Neural cell (in vitro differentiated cells): ENCODE results near the gene ZNF622.

Experiments
- CTCF ChIP-seq: fragments of 450-650 bp; IDR thresholded peaks from 2 replicates; pipeline ENCODE4 v1.5.1; 2014; ENCODE audit warnings: antibody characterized with exemption, mild to moderate bottlenecking, moderate library complexity; ENCODE audit not compliant: poor library complexity, severe bottlenecking
- EZH2 ChIP-seq: fragments of 200-600, 300-800 bp; shearing (Covaris generic), sonication (generic); IDR thresholded peaks from 2 replicates; pipeline ENCODE4 v1.6.1; 2014; ENCODE audit warnings: antibody characterized with exemption, low read length, borderline replicate concordance, mild to moderate bottlenecking; ENCODE audit not compliant: insufficient read depth, poor library complexity, severe bottlenecking
- POLR2AphosphoS5 ChIP-seq: IDR thresholded peaks from 2 replicates; pipeline ENCODE4 v1.6.1; 2012
- SMC3 ChIP-seq: fragments of 450-650 bp; conservative IDR thresholded peaks from 2 replicates; pipeline ENCODE4 v1.6.1; 2014; ENCODE audit warnings: antibody characterized with exemption, mild to moderate bottlenecking, moderate library complexity; ENCODE audit not compliant: poor library complexity
- TAF1 ChIP-seq: IDR thresholded peaks from 2 replicates; pipeline ENCODE4 v1.6.1; 2012; ENCODE audit warnings: low read depth

GRCh38 chr5:16406023-16406422 lies 59.6 kb downstream of the ZNF622 start:
- no peak for TF ChIP-seq TAF1
- no peak for TF ChIP-seq CTCF
- TF ChIP-seq POLR2AphosphoS5, result no peak
- no peak for TF ChIP-seq EZH2
- TF ChIP-seq SMC3, result no peak
